ENCODE measurements around the gene FCRL4. TPM values are rescaled to one million over a fixed set of nuclear protein-coding genes. Genes with fewer than 3 reads are reported as not detected.
A peak's percentile ranks its signal among the peaks of the same experiment; 100 is the strongest.

Gene FCRL4
- total RNA-seq, 1 experiment from 2014 or later = not detected

DNA sequence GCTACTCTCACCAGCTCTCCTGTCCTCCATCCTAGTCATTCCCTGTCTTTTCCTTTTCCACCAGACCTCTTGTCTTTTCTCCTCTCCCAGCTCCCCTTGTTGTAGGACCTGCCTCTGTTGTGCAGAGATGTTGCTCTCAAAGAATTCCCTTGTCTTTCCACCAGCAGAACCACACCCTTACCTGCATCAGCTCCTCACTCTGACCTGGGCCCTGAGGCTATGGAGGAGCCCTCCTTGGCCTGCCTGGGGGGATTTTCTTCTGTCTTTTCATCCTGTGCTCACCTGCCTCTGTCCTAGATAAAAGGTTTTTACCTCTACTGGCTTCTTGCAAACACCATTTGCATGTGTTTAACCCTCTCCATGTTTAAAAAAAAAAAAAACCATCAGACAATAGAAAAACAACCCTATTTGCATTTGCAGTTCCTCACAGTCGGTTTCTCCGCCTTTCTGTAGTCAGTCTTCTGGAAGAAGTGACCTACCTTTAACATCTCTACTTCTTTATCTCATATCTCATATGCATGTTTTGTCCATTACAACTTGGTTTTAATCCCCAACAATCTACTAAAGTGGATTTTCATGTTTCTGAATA, 57.6 kb downstream of the FCRL4 start:
- no peak overlapping the region for H4K91ac ChIP-seq (ENCODE audit: insufficient read length, low read depth, low read length)
- no peak overlapping the region for H3K14ac ChIP-seq (ENCODE audit: insufficient read depth, low read length)
- no peak overlapping the region for H3K4ac ChIP-seq (ENCODE audit: low read depth, low read length)
- Mint-ChIP-seq H3K36me3 (ENCODE audit: insufficient read depth in 1 of 3, low read depth in 3 of 3) (peaks cover 20 to 27% (median 20%) of the 10 kb centered on the region in 3 experiments), H3K27me3 (ENCODE audit: low read depth) (no peaks in the 10 kb centered on the region), H3K4me1 (peaks cover 33 to 47% of the 10 kb centered on the region in 2 experiments), H3K9me3 (peaks cover 24 to 27% of the 10 kb centered on the region in 2 experiments), H3K4me3 (peak overlapping the region in 1 of 2 experiments; percentile 59; a peak in 3 of 5 replicates), H3K27ac (peak overlapping the region; percentile 81 to 95 (median 82); a peak in 5 of 7 replicates)
- H4K5ac ChIP-seq (ENCODE audit: insufficient read length, low read depth, low read length) = no peak overlapping the region
- TF ChIP-seq, protein P1, sequence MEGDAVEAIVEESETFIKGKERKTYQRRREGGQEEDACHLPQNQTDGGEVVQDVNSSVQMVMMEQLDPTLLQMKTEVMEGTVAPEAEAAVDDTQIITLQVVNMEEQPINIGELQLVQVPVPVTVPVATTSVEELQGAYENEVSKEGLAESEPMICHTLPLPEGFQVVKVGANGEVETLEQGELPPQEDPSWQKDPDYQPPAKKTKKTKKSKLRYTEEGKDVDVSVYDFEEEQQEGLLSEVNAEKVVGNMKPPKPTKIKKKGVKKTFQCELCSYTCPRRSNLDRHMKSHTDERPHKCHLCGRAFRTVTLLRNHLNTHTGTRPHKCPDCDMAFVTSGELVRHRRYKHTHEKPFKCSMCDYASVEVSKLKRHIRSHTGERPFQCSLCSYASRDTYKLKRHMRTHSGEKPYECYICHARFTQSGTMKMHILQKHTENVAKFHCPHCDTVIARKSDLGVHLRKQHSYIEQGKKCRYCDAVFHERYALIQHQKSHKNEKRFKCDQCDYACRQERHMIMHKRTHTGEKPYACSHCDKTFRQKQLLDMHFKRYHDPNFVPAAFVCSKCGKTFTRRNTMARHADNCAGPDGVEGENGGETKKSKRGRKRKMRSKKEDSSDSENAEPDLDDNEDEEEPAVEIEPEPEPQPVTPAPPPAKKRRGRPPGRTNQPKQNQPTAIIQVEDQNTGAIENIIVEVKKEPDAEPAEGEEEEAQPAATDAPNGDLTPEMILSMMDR (conservative IDR thresholded peaks at IDR 0.05) = no peak
- H3K23ac ChIP-seq (ENCODE audit: insufficient read length, low read depth, low read length) = no peak overlapping the region
- H3T11ph ChIP-seq (ENCODE audit: low read length) = no peak overlapping the region
- H4K8ac ChIP-seq (replicated peaks; ENCODE audit: insufficient read length, low read depth, low read length) = no peak overlapping the region
- H2AK5ac ChIP-seq (ENCODE audit: insufficient read length, low read length) = no peak overlapping the region
- H4K20me1 ChIP-seq (ENCODE audit: control insufficient read depth, insufficient read depth, insufficient read length) = no peaks in the 10 kb centered on the region
- H3K56ac ChIP-seq (ENCODE audit: insufficient read length, low read depth, low read length) = no peak overlapping the region
- H2BK20ac ChIP-seq (ENCODE audit: low read depth, low read length, poor library complexity, severe bottlenecking) = no peak overlapping the region
- H3K9ac ChIP-seq (ENCODE audit: extremely low read depth, insufficient read length, low read length) = no peak overlapping the region
- H2BK120ac ChIP-seq (ENCODE audit: low read depth, low read length, poor library complexity, severe bottlenecking) = no peak overlapping the region
- peak; percentile 78 for DNase-seq
- no peaks in the 10 kb centered on the region for H3K9me3 ChIP-seq (ENCODE audit: control insufficient read depth, low read depth, low read length)
- no CpG with 5 or more reads among the region's 2 CpGs for WGBS (ENCODE audit: extremely low coverage, insufficient read length, low lambda C conversion rate)
- no peak overlapping the region for H2AFZ ChIP-seq (ENCODE audit: low read length)
- H2BK5ac ChIP-seq (ENCODE audit: insufficient read length, low read length) = no peak overlapping the region
- H3K4me2 ChIP-seq (ENCODE audit: insufficient read depth, insufficient read length, low read length) = peak overlapping the region; percentile 27
- H3K79me2 ChIP-seq (ENCODE audit: insufficient read depth, low read length) = no peaks in the 10 kb centered on the region
- H3K27ac ChIP-seq (ENCODE audit: insufficient read length, low read depth, low read length) = peak overlapping the region; percentile 37
- H2BK12ac ChIP-seq (ENCODE audit: insufficient read length, low read depth, low read length) = no peak overlapping the region
- H3K27me3 ChIP-seq (ENCODE audit: insufficient read depth, low read length) = no peaks in the 10 kb centered on the region; the same call in 1 of the 2 replicates
- no peaks in the 10 kb centered on the region for H3K79me1 ChIP-seq (ENCODE audit: insufficient read depth, low read depth, low read length, poor library complexity, severe bottlenecking)
- no peak overlapping the region for H2BK15ac ChIP-seq (ENCODE audit: low read depth, low read length)
- H3K23me2 ChIP-seq (ENCODE audit: insufficient read length, low read depth, low read length, poor library complexity, severe bottlenecking) = no peaks in the 10 kb centered on the region
- no peak overlapping the region for H3K18ac ChIP-seq (ENCODE audit: insufficient read length, low read depth, low read length)
- H3K4me1 ChIP-seq (ENCODE audit: insufficient read depth, low read length) = peaks cover 17% of the 10 kb centered on the region; the same call in 1 of the 2 replicates
